ENCODE data around the gene INTS15.

INTS15 gene

GRCh38 chr7:6619961-6620360 is 30.1 kb downstream of the INTS15 start:
- DNase-seq = no peak

GRCh38 chr7:6621195-6622133 is 31.6 kb downstream of the INTS15 start:
- no peak for DNase-seq

GRCh38 chr7:6622134-6622710 is 32.4 kb downstream of the INTS15 start:
- no peak for DNase-seq

GRCh38 chr7:6623589-6624245 is 33.9 kb downstream of the INTS15 start:
- no peak for DNase-seq

GRCh38 chr7:6624246-6624611 is 34.4 kb downstream of the INTS15 start:
- DNase-seq = no peak

GRCh38 chr7:6628045-6628444 is 38.2 kb downstream of the INTS15 start:
- DNase-seq = no peak

GRCh38 chr7:6630007-6630849 is 40.4 kb downstream of the INTS15 start:
- DNase-seq = no peak

- no peak for DNase-seq
Measured at GRCh38 chr7:6631605-6632004, 41.8 kb downstream of the INTS15 start.

GRCh38 chr7:6634021-6634420 is 44.2 kb downstream of the INTS15 start:
- no peak for DNase-seq

- DNase-seq = peak; percentile 78 to 83 (median 80)
Measured at GRCh38 chr7:6634971-6635370, 45.1 kb downstream of the INTS15 start.

- DNase-seq = peak; percentile 82 to 97 (median 94)
Measured at GRCh38 chr7:6636741-6637543, 47.1 kb downstream of the INTS15 start, which contains the start of gene ZNF316. Gene ZNF316 (plus strand): TSS chr7:6637318. CDS start chr7:6642410, 5,092 bp downstream.

GRCh38 chr7:6637544-6638229 is 47.9 kb downstream of the INTS15 start:
- DNase-seq = peak; percentile 57 to 81 (median 63)

GRCh38 chr7:6639032-6639431 is 49.2 kb downstream of the INTS15 start:
- DNase-seq = no peak

- no peak for DNase-seq
Measured at GRCh38 chr7:6639627-6640026, 49.8 kb downstream of the INTS15 start.

GRCh38 chr7:6640246-6640721 is 50.5 kb downstream of the INTS15 start:
- peak; percentile 63 to 75 (median 73) for DNase-seq

- DNase-seq = no peak
Measured at GRCh38 chr7:6641305-6642035, 51.6 kb downstream of the INTS15 start.

GRCh38 chr7:6642239-6642839 is 52.5 kb downstream of the INTS15 start:
- no peak for DNase-seq

GRCh38 chr7:6642861-6643640 is 53.2 kb downstream of the INTS15 start:
- DNase-seq = no peak
